GM21390 (cell line): ENCODE results near the gene SPAG16.

ENCODE experiments used
- ATAC-seq: cut with Tn5 transposase; IDR thresholded peaks from one replicate; pipeline ENCODE4 v1.9.1; 2021; ENCODE audit not compliant: unreplicated experiment

The SPAG16 gene

GRCh38 chr2:213787869-213788268, 503.6 kb downstream of the SPAG16 start:
- ATAC-seq, result peak; percentile 56

GRCh38 chr2:213789940-213790339, 505.7 kb downstream of the SPAG16 start:
- no peak for ATAC-seq

GRCh38 chr2:213792045-213792444, 507.8 kb downstream of the SPAG16 start:
- no peak for ATAC-seq

GRCh38 chr2:213806125-213806726, 522.0 kb downstream of the SPAG16 start:
- ATAC-seq, result no peak

GRCh38 chr2:213816583-213816982, 532.3 kb downstream of the SPAG16 start:
- ATAC-seq, result no peak

GRCh38 chr2:213818436-213818835, 534.2 kb downstream of the SPAG16 start:
- no peak for ATAC-seq

- no peak for ATAC-seq
These were observed 550.1 kb downstream of the SPAG16 start for GRCh38 chr2:213834331-213834730.

- ATAC-seq, result no peak
These were observed 550.5 kb downstream of the SPAG16 start for GRCh38 chr2:213834746-213835145.

- no peak for ATAC-seq
These were observed 562.6 kb downstream of the SPAG16 start for GRCh38 chr2:213846856-213847255.

GRCh38 chr2:213847316-213847715, 563.1 kb downstream of the SPAG16 start:
- ATAC-seq, result no peak

GRCh38 chr2:213848631-213849030, 564.4 kb downstream of the SPAG16 start:
- no peak for ATAC-seq

GRCh38 chr2:213861638-213862037, 577.4 kb downstream of the SPAG16 start:
- no peak for ATAC-seq

GRCh38 chr2:213862407-213863076, 578.3 kb downstream of the SPAG16 start:
- no peak for ATAC-seq

GRCh38 chr2:213863541-213863940, 579.3 kb downstream of the SPAG16 start:
- ATAC-seq, result no peak

- ATAC-seq, result no peak
These were observed 584.3 kb downstream of the SPAG16 start for GRCh38 chr2:213868526-213868925.

- ATAC-seq, result no peak
These were observed 601.2 kb downstream of the SPAG16 start for GRCh38 chr2:213885485-213885884.

GRCh38 chr2:213914510-213914909, 630.2 kb downstream of the SPAG16 start:
- ATAC-seq, result no peak

GRCh38 chr2:213920014-213920413, 635.8 kb downstream of the SPAG16 start:
- no peak for ATAC-seq

- ATAC-seq, result no peak
These were observed 639.3 kb downstream of the SPAG16 start for GRCh38 chr2:213923543-213923942.

- ATAC-seq, result peak; percentile 98
These were observed 650.3 kb downstream of the SPAG16 start for GRCh38 chr2:213934560-213934959.

- ATAC-seq, result no peak
These were observed 673.8 kb downstream of the SPAG16 start for GRCh38 chr2:213958086-213958485.

- peak; percentile 67 for ATAC-seq
These were observed 675.3 kb downstream of the SPAG16 start for GRCh38 chr2:213959589-213959988.

- no peak for ATAC-seq
These were observed 687.3 kb downstream of the SPAG16 start for GRCh38 chr2:213971536-213971935.
